Hepatocyte (in vitro differentiated cells): ENCODE measurements around the gene MRTFA.

ENCODE experiments used
- CTCF ChIP-seq: fragments of 200-600 bp; sonication (generic); IDR thresholded peaks from 2 replicates; pipeline ENCODE4 v1.5.1; 2016; ENCODE audit warnings: antibody characterized with exemption, mild to moderate bottlenecking; ENCODE audit not compliant: poor library complexity
- EZH2 ChIP-seq: fragments of 200-600 bp; sonication (generic); IDR thresholded peaks from 2 replicates; pipeline ENCODE4 v1.6.1; 2016; ENCODE audit warnings: antibody characterized with exemption, mild to moderate bottlenecking, borderline replicate concordance
- EZH2phosphoT487 ChIP-seq: fragments of 200-600 bp; sonication (generic); IDR thresholded peaks from one replicate; pipeline ENCODE4 v1.6.1; 2018; ENCODE audit warnings: antibody characterized with exemption, mild to moderate bottlenecking, low read depth, moderate library complexity; ENCODE audit not compliant: unreplicated experiment, severe bottlenecking

GRCh38 chr22:40535189-40535512 is 101.4 kb downstream of the MRTFA start:
- TF ChIP-seq CTCF (no peak), EZH2 (no peak), EZH2phosphoT487 (no peak)
